ENCODE data around the gene ARFIP2. TPM values are rescaled to one million over a fixed set of nuclear protein-coding genes. Genes with fewer than 3 reads are reported as not detected.

The ARFIP2 gene
- total RNA-seq, 1 donor from 2014 or later, result 60.9 TPM

GRCh38 chr11:6453152-6453551 lies 28.0 kb downstream of the ARFIP2 start:
- TF ChIP-seq CTCF (conservative IDR thresholded peaks at IDR 0.05), result no peak
- Mint-ChIP-seq H3K9me3 (no peaks in the 10 kb centered on the region), H3K4me1 (ENCODE audit: unreplicated experiment) (no peaks in the 10 kb centered on the region), H3K27ac (no peak overlapping the region), H3K36me3 (peaks cover 6% of the 10 kb centered on the region), H3K4me3 (no peak overlapping the region), H3K27me3 (no peaks in the 10 kb centered on the region)
- DNase-seq (ENCODE audit: extremely low spot score, unreplicated experiment), result no peak

GRCh38 chr11:6452219-6452618 lies 28.9 kb downstream of the ARFIP2 start:
- no peak overlapping the region for H3K4me3 Mint-ChIP-seq
- no peak overlapping the region for H3K27ac Mint-ChIP-seq
- peaks cover 5% of the 10 kb centered on the region for H3K36me3 Mint-ChIP-seq
- TF ChIP-seq CTCF (conservative IDR thresholded peaks at IDR 0.05), result no peak
- no peaks in the 10 kb centered on the region for H3K27me3 Mint-ChIP-seq
- H3K9me3 Mint-ChIP-seq, result no peaks in the 10 kb centered on the region
- H3K4me1 Mint-ChIP-seq (ENCODE audit: unreplicated experiment), result no peaks in the 10 kb centered on the region
- no peak for DNase-seq (ENCODE audit: extremely low spot score, unreplicated experiment)

GRCh38 chr11:6448574-6448973 lies 32.6 kb downstream of the ARFIP2 start:
- H3K4me3 Mint-ChIP-seq, result no peak overlapping the region

GRCh38 chr11:6443269-6444003 lies 37.7 kb downstream of the ARFIP2 start:
- Mint-ChIP-seq H3K27ac (no peak overlapping the region), H3K4me1 (ENCODE audit: unreplicated experiment) (no peaks in the 10 kb centered on the region), H3K4me3 (no peak overlapping the region), H3K9me3 (no peaks in the 10 kb centered on the region), H3K27me3 (no peaks in the 10 kb centered on the region), H3K36me3 (no peaks in the 10 kb centered on the region)
- DNase-seq (ENCODE audit: extremely low spot score, unreplicated experiment), result no peak
- TF ChIP-seq CTCF (conservative IDR thresholded peaks at IDR 0.05), result peak; percentile 82

More at GRCh38 chr11:6448574-6448973, 32.6 kb downstream of the ARFIP2 start:
- H3K36me3 Mint-ChIP-seq, result no peaks in the 10 kb centered on the region
- no peak for TF ChIP-seq CTCF (conservative IDR thresholded peaks at IDR 0.05)
- H3K27me3 Mint-ChIP-seq, result no peaks in the 10 kb centered on the region
- no peak for DNase-seq (ENCODE audit: extremely low spot score, unreplicated experiment)
- H3K9me3 Mint-ChIP-seq, result no peaks in the 10 kb centered on the region
- no peak overlapping the region for H3K27ac Mint-ChIP-seq
- no peaks in the 10 kb centered on the region for H3K4me1 Mint-ChIP-seq (ENCODE audit: unreplicated experiment)

GRCh38 chr11:6442441-6442840 lies 38.7 kb downstream of the ARFIP2 start:
- no peak for TF ChIP-seq CTCF (conservative IDR thresholded peaks at IDR 0.05)
- H3K4me3 Mint-ChIP-seq, result no peak overlapping the region
- H3K27ac Mint-ChIP-seq, result no peak overlapping the region
- no peaks in the 10 kb centered on the region for H3K9me3 Mint-ChIP-seq
- no peaks in the 10 kb centered on the region for H3K4me1 Mint-ChIP-seq (ENCODE audit: unreplicated experiment)
- H3K27me3 Mint-ChIP-seq, result no peaks in the 10 kb centered on the region
- no peak for DNase-seq (ENCODE audit: extremely low spot score, unreplicated experiment)
- H3K36me3 Mint-ChIP-seq, result no peaks in the 10 kb centered on the region

Data from type B pancreatic cell (in vitro differentiated cells).